WTC11 (cell line): ENCODE data around the gene ZNF532. TPM values are rescaled to one million over a fixed set of nuclear protein-coding genes. Genes with fewer than 3 reads are reported as not detected.

Experiments used
- ATAC-seq: fragments of 200-7000 bp; cut with Tn5 transposase; 2 replicates; pipeline ENCODE4 v1.10.0; 2021; ENCODE audit warnings: mild to moderate bottlenecking, moderate library complexity
- CTCF ChIA-PET: fragments of 300-600 bp; sonication (Branson Sonifier 250); formaldehyde crosslinking; loops from one replicate; lab custom pipeline; 2021; ENCODE audit warnings: antibody characterized with exemption; lab: Charles Lee
- POLR2A ChIA-PET: fragments of 350-600 bp; sonication (Branson Sonifier 250); formaldehyde crosslinking; loops from one replicate; lab custom pipeline; 2021; ENCODE audit warnings: antibody characterized with exemption; lab: Charles Lee
- DNase-seq: peaks from one replicate; pipeline ENCODE4 v3.0.0; 2021; ENCODE audit warnings: low spot score
- H3K27ac Mint-ChIP-seq: 2 replicates; pipeline ENCODE4 v1.8.0; 2021; ENCODE audit warnings: mixed read lengths
- H3K27me3 Mint-ChIP-seq: 2 replicates; pipeline ENCODE4 v1.8.0; 2021; ENCODE audit warnings: low read depth, mild to moderate bottlenecking, moderate library complexity, mixed read lengths
- H3K36me3 Mint-ChIP-seq: 2 replicates; pipeline ENCODE4 v1.8.0; 2021; ENCODE audit warnings: mixed read lengths
- H3K4me1 Mint-ChIP-seq: 2 replicates; pipeline ENCODE4 v1.8.0; 2022; ENCODE audit warnings: mixed read lengths
- H3K4me3 Mint-ChIP-seq: 2 replicates; pipeline ENCODE4 v1.8.0; 2021; ENCODE audit warnings: mild to moderate bottlenecking, moderate library complexity, mixed read lengths
- H3K9me3 Mint-ChIP-seq: 2 replicates; pipeline ENCODE4 v1.8.0; 2021; ENCODE audit warnings: mixed read lengths
- AR ChIP-seq: fragments of 250-450 bp; sonication (Bioruptor Pico); IDR thresholded peaks from 2 replicates; pipeline ENCODE4 v1.9.0; 2021; ENCODE audit warnings: mild to moderate bottlenecking
- ATF1 ChIP-seq: sonication (generic); formaldehyde crosslinking; IDR thresholded peaks from 2 replicates; pipeline ENCODE4 v1.8.1; 2023; ENCODE audit warnings: mild to moderate bottlenecking, moderate library complexity, missing genetic modification reagents
- ATF3 ChIP-seq: sonication (generic); formaldehyde crosslinking; conservative IDR thresholded peaks from 2 replicates; pipeline ENCODE4 v1.8.1; 2022; ENCODE audit warnings: mild to moderate bottlenecking, missing genetic modification reagents
- CBFB ChIP-seq: sonication (generic); formaldehyde crosslinking; IDR thresholded peaks from 2 replicates; pipeline ENCODE4 v1.8.1; 2022; ENCODE audit warnings: mild to moderate bottlenecking, low read depth, missing genetic modification reagents
- CREB1 ChIP-seq: sonication (generic); formaldehyde crosslinking; IDR thresholded peaks from 2 replicates; pipeline ENCODE4 v1.8.0; 2023; ENCODE audit warnings: mild to moderate bottlenecking, missing genetic modification reagents
- CTCF ChIP-seq: fragments of 200-600 bp; IDR thresholded peaks from 2 replicates; pipeline ENCODE4 v1.8.0; 2022; ENCODE audit warnings: antibody characterized with exemption
- ELF4 ChIP-seq: sonication (generic); formaldehyde crosslinking; IDR thresholded peaks from 2 replicates; pipeline ENCODE4 v1.8.1; 2022; ENCODE audit warnings: low read depth, mild to moderate bottlenecking, moderate library complexity, missing genetic modification reagents
- EMX1 ChIP-seq: fragments of 250-450 bp; sonication (Bioruptor Pico); IDR thresholded peaks from 2 replicates; pipeline ENCODE4 v1.8.0; 2021; ENCODE audit warnings: mild to moderate bottlenecking
- ERG ChIP-seq: fragments of 250-450 bp; sonication (Bioruptor Pico); IDR thresholded peaks from 2 replicates; pipeline ENCODE4 v1.8.0; 2021; ENCODE audit warnings: mild to moderate bottlenecking
- ETV6 ChIP-seq: sonication (generic); formaldehyde crosslinking; IDR thresholded peaks from 2 replicates; pipeline ENCODE4 v1.8.1; 2022; ENCODE audit warnings: mild to moderate bottlenecking, missing genetic modification reagents
- FOXP1 ChIP-seq: sonication (generic); formaldehyde crosslinking; IDR thresholded peaks from 2 replicates; pipeline ENCODE4 v1.8.0; 2022; ENCODE audit warnings: missing genetic modification reagents, mild to moderate bottlenecking, moderate library complexity, borderline replicate concordance
- FOXP4 ChIP-seq: sonication (generic); formaldehyde crosslinking; IDR thresholded peaks from 2 replicates; pipeline ENCODE4 v1.8.0; 2022; ENCODE audit warnings: mild to moderate bottlenecking, missing genetic modification reagents
- NFATC4 ChIP-seq: fragments of 250-450 bp; sonication (Bioruptor Pico); IDR thresholded peaks from 2 replicates; pipeline ENCODE4 v1.9.0; 2021; ENCODE audit warnings: mild to moderate bottlenecking
- NR2C2 ChIP-seq: sonication (generic); formaldehyde crosslinking; IDR thresholded peaks from 2 replicates; pipeline ENCODE4 v1.8.0; 2022; ENCODE audit warnings: mild to moderate bottlenecking, missing genetic modification reagents
- PRRX2 ChIP-seq: fragments of 250-450 bp; sonication (Bioruptor Pico); IDR thresholded peaks from 2 replicates; pipeline ENCODE4 v1.8.0; 2021; ENCODE audit warnings: mild to moderate bottlenecking
- SMAD3 ChIP-seq: sonication (generic); formaldehyde crosslinking; IDR thresholded peaks from 2 replicates; pipeline ENCODE4 v1.8.0; 2022; ENCODE audit warnings: missing genetic modification reagents, mild to moderate bottlenecking, borderline replicate concordance
- SMAD4 ChIP-seq: sonication (generic); formaldehyde crosslinking; IDR thresholded peaks from 2 replicates; pipeline ENCODE4 v1.8.0; 2022; ENCODE audit warnings: mild to moderate bottlenecking, missing genetic modification reagents
- ZNF232 ChIP-seq: sonication (generic); formaldehyde crosslinking; IDR thresholded peaks from 2 replicates; pipeline ENCODE4 v1.8.0; 2022; ENCODE audit warnings: mild to moderate bottlenecking, missing genetic modification reagents
- ZNF281 ChIP-seq: sonication (generic); formaldehyde crosslinking; IDR thresholded peaks from 2 replicates; pipeline ENCODE4 v1.8.0; 2023; ENCODE audit warnings: mild to moderate bottlenecking, missing genetic modification reagents
- ZNF423 ChIP-seq: fragments of 250-450 bp; sonication (Bioruptor Pico); IDR thresholded peaks from 2 replicates; pipeline ENCODE4 v2.1.2; 2022; ENCODE audit warnings: mild to moderate bottlenecking, moderate library complexity
- total RNA-seq: library from RNA; stranded (reverse); gene quantifications from 3 replicates; pipeline ENCODE4 v1.2.3, GENCODE V29; 2021
- TF ChIP-seq, protein P1 (sequence below): sonication (generic); formaldehyde crosslinking; IDR thresholded peaks from 2 replicates; pipeline ENCODE4 v1.8.1; 2023; ENCODE audit warnings: mild to moderate bottlenecking, missing genetic modification reagents

The ZNF532 gene
- total RNA-seq, 1 experiment from 2014 or later = 171 TPM

- no peak for TF ChIP-seq AR (CRISPR knock-in tag)
- TF ChIP-seq EMX1 = no peak
- no peak for TF ChIP-seq SMAD4 (CRISPR knock-in tag)
- no peak for TF ChIP-seq PRRX2 (CRISPR knock-in tag)
- TF ChIP-seq ZNF423 (CRISPR knock-in tag) = no peak
- no peak for TF ChIP-seq NFATC4 (CRISPR knock-in tag)
- no peak for TF ChIP-seq ETV6 (CRISPR knock-in tag)
- no peak for TF ChIP-seq CBFB (CRISPR knock-in tag)
- TF ChIP-seq ELF4 (CRISPR knock-in tag) = no peak
These were observed 3.3 kb upstream of the ZNF532 start (continued) for GRCh38 chr18:58861353-58861752.

- CTCF ChIA-PET = interaction anchor here (1.5 kb wide), 1 partner anchor 76 kb away, joined by 4 read pairs; no protein-coding TSS in a partner anchor
- peak overlapping the region; percentile 99 for H3K27ac Mint-ChIP-seq
- TF ChIP-seq FOXP4 (CRISPR knock-in tag) = no peak
- TF ChIP-seq PRRX2 (CRISPR knock-in tag) = 0 out of 2 replicates have a peak, but pooled peaks have one; percentile 25
- no peak for TF ChIP-seq ATF1 (CRISPR knock-in tag)
- TF ChIP-seq, protein P1, sequence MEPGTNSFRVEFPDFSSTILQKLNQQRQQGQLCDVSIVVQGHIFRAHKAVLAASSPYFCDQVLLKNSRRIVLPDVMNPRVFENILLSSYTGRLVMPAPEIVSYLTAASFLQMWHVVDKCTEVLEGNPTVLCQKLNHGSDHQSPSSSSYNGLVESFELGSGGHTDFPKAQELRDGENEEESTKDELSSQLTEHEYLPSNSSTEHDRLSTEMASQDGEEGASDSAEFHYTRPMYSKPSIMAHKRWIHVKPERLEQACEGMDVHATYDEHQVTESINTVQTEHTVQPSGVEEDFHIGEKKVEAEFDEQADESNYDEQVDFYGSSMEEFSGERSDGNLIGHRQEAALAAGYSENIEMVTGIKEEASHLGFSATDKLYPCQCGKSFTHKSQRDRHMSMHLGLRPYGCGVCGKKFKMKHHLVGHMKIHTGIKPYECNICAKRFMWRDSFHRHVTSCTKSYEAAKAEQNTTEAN (CRISPR knock-in tag) = 0 out of 2 replicates have a peak, but pooled peaks have one; percentile 15
- no peak for DNase-seq
- no peaks in the 10 kb centered on the region for H3K27me3 Mint-ChIP-seq
- no peaks in the 10 kb centered on the region for H3K9me3 Mint-ChIP-seq
- POLR2A ChIA-PET = interaction anchor here (0.9 to 3.2 kb wide), 3 partner anchors 11 to 17 kb away, joined by 3 to 24 read pairs (median 6); no protein-coding TSS in a partner anchor
- H3K36me3 Mint-ChIP-seq = peaks cover 21% of the 10 kb centered on the region
- H3K4me1 Mint-ChIP-seq = peaks cover 80% of the 10 kb centered on the region
- ATAC-seq = no peak
- peak overlapping the region; percentile 82 for H3K4me3 Mint-ChIP-seq
These were observed 2.8 kb upstream of the ZNF532 start for GRCh38 chr18:58861861-58862301.

DNA sequence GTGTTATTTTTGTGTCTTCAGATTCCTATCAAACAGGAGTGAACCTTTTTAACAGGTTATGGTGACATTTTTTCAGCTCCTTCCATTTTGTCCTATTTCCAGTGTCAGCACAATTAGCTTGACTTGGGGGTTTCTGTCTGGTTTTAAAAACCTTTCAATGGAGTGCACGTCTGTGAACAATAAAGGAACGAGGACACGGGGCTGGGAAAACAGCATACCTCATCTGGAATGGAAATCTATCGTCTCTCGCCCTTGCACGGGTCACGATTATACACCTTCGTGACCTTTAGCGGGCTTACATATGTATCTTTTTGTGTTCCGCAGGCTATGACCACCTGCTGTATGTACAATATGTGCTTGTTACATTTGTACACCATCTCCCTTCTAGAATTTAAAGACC, 2.3 kb upstream of the ZNF532 start:
- CTCF ChIA-PET = interaction anchor here (1.5 kb wide), 1 partner anchor 77 kb away, joined by 4 read pairs; no protein-coding TSS in a partner anchor
- TF ChIP-seq NFATC4 (CRISPR knock-in tag) (0 out of 2 replicates have a peak, but pooled peaks have one; percentile 35), NR2C2 (CRISPR knock-in tag) (no peak), ETV6 (CRISPR knock-in tag) (no peak), SMAD3 (CRISPR knock-in tag) (0 out of 2 replicates have a peak, but pooled peaks have one; percentile 12), CTCF (no peak), ATF3 (CRISPR knock-in tag) (no peak), ERG (no peak), CREB1 (CRISPR knock-in tag) (no peak), FOXP1 (CRISPR knock-in tag) (no peak), ZNF281 (CRISPR knock-in tag) (0 out of 2 replicates have a peak, but pooled peaks have one; percentile 23), ZNF232 (CRISPR knock-in tag) (no peak), CBFB (CRISPR knock-in tag) (no peak)

More for the DNA sequence above, 2.3 kb upstream of the ZNF532 start:
- Mint-ChIP-seq H3K27ac (peak overlapping the region; percentile 99), H3K4me3 (peak overlapping the region; percentile 82), H3K27me3 (no peaks in the 10 kb centered on the region), H3K4me1 (peaks cover 80% of the 10 kb centered on the region), H3K9me3 (no peaks in the 10 kb centered on the region), H3K36me3 (peaks cover 21% of the 10 kb centered on the region)
- DNase-seq = no peak
- POLR2A ChIA-PET = interaction anchor here (0.9 to 3.2 kb wide), 3 partner anchors 12 to 18 kb away, joined by 3 to 24 read pairs (median 6); no protein-coding TSS in a partner anchor
- ATAC-seq = no peak
